ENCODE results near the gene PTPN13. TPM values are rescaled to one million over a fixed set of nuclear protein-coding genes. Genes with fewer than 3 reads are reported as not detected.

PTPN13 gene
- total and polyA plus RNA-seq, 12 donors, result 3.9 to 22.3 (median 14.9) TPM

DNA sequence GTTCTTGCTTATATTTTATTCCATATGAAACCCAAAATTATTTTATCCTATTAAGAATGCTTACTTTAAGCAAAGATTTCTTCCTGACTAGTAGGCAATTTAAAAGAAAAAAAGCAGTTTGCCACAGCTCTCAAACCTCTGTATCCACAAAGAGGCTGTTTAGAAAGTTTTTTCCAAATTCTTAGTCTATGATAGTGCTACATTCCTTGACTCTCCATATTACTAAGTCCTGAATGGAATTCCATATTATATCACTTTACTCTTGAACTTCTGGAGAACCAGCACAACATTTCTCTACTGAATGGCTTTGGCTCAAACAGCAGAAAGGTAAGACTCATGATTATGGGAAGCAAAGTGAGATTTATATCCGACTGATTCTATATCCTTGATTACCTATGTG is 246.7 kb downstream of the PTPN13 start:
- H3K4me1 ChIP-seq (replicated peaks in 1 of 2), result no peaks in the 10 kb centered on the region
- no peak overlapping the region for H3K4me3 ChIP-seq
- 86 to 88% (median 87%) methylated on average over 1 of the region's 1 CpG for WGBS, 4 donors
- TF ChIP-seq, protein P1, sequence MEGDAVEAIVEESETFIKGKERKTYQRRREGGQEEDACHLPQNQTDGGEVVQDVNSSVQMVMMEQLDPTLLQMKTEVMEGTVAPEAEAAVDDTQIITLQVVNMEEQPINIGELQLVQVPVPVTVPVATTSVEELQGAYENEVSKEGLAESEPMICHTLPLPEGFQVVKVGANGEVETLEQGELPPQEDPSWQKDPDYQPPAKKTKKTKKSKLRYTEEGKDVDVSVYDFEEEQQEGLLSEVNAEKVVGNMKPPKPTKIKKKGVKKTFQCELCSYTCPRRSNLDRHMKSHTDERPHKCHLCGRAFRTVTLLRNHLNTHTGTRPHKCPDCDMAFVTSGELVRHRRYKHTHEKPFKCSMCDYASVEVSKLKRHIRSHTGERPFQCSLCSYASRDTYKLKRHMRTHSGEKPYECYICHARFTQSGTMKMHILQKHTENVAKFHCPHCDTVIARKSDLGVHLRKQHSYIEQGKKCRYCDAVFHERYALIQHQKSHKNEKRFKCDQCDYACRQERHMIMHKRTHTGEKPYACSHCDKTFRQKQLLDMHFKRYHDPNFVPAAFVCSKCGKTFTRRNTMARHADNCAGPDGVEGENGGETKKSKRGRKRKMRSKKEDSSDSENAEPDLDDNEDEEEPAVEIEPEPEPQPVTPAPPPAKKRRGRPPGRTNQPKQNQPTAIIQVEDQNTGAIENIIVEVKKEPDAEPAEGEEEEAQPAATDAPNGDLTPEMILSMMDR (IDR thresholded peaks at IDR 0.05), result no peak
- TF ChIP-seq POLR2A (IDR thresholded peaks at IDR 0.05), result no peak
- no peak overlapping the region for H3K27ac ChIP-seq
- no peaks in the 10 kb centered on the region for H3K36me3 ChIP-seq (replicated peaks in 1 of 2)
- no peaks in the 10 kb centered on the region for H3K27me3 ChIP-seq
- no peaks in the 10 kb centered on the region for H3K9me3 ChIP-seq (replicated peaks in 1 of 3)
- no peak for DNase-seq
- intact Hi-C loops (cut with DNase I), result no loop called here

DNA sequence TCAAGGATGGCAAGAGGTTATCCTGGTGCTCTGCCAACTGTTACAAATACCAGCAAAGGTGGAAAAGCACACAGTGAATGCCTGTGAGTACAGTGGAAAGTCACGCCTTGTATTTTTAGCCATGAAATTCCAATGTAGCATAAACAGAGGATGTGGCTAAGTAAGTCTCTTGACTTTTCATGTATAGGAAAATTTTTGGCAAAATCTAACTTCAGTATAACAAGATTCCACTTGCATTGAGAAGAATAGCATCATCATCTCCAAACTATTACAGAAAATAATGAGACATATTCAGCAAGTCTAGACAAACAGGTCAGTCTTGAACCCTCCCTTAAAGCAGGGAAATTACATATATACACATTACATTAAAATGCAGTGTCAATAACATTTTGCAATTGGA is 247.2 kb downstream of the PTPN13 start:
- DNase-seq, result no peak
- H3K4me1 ChIP-seq (replicated peaks in 1 of 2), result no peaks in the 10 kb centered on the region
- H3K27me3 ChIP-seq, result no peaks in the 10 kb centered on the region
- TF ChIP-seq, protein P1 (IDR thresholded peaks at IDR 0.05), result no peak
- H3K4me3 ChIP-seq, result no peak overlapping the region
- H3K27ac ChIP-seq, result no peak overlapping the region
- no peaks in the 10 kb centered on the region for H3K9me3 ChIP-seq (replicated peaks in 1 of 3)
- intact Hi-C loops (cut with DNase I), result no loop called here
- no peaks in the 10 kb centered on the region for H3K36me3 ChIP-seq (replicated peaks in 1 of 2)
- WGBS, 4 donors, result 88 to 100% (median 94%) methylated on average over 1 of the region's 1 CpG

DNA sequence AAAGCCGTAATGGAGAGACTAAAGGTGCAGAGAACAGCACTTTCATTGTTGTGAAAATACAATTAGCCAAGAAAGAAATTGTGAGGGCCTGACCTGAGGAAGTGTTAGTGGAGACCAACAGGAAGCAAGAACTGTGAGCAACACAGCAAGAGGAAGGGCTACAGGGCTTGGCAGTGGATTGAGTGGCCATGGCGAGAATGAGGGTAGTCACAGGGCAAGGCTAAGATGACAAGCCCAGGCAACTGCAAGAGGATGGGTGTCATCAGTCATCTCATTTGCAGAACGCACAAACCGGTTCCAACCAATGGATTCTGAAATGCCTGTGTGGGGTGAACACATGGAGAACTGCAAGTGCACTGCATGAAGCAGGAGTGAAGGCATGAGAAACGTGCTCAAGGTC is 251.5 kb downstream of the PTPN13 start:
- TF ChIP-seq POLR2A (IDR thresholded peaks at IDR 0.05), result no peak
- TF ChIP-seq, protein P1 (IDR thresholded peaks at IDR 0.05), result no peak
- Histone ChIP-seq H3K36me3 (replicated peaks in 1 of 2) (no peaks in the 10 kb centered on the region), H3K4me3 (no peak overlapping the region), H3K9me3 (replicated peaks in 1 of 3) (no peaks in the 10 kb centered on the region), H3K27ac (no peak overlapping the region), H3K4me1 (replicated peaks in 1 of 2) (no peaks in the 10 kb centered on the region), H3K27me3 (no peaks in the 10 kb centered on the region)
- 52 to 68% (median 66%) methylated on average over 5 of the region's 5 CpGs for WGBS, 4 donors
- DNase-seq, result peak in 4 of 7 donors; percentile 11 to 20 (median 16)
- intact Hi-C loops (cut with DNase I), result no loop called here

DNA sequence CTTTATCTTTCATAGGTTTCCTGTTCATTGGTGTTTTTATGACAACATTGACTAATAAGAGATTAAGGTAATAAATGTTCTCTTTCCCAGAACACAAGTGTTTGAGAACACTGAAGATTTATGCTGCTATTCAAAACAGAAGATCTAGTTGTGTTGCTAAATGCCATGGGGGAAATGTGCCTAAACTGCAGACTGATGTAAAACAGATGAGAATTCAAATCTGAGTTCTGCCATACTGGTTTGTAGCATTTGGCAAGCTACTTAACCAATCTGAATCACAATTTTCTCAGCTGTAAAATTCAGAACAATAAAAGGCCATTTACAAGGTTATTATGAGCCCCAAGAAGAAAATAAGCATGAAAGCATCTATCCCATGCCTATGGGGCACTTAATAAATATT is 252.8 kb downstream of the PTPN13 start:
- H3K9me3 ChIP-seq (replicated peaks in 1 of 3), result no peaks in the 10 kb centered on the region
- no peak overlapping the region for H3K4me3 ChIP-seq
- no peaks in the 10 kb centered on the region for H3K27me3 ChIP-seq
- TF ChIP-seq, protein P1 (IDR thresholded peaks at IDR 0.05), result no peak
- no peak for TF ChIP-seq POLR2A (IDR thresholded peaks at IDR 0.05)
- no peak overlapping the region for H3K27ac ChIP-seq
- no peak for DNase-seq
- no peaks in the 10 kb centered on the region for H3K36me3 ChIP-seq (replicated peaks in 1 of 2)
- no peaks in the 10 kb centered on the region for H3K4me1 ChIP-seq (replicated peaks in 1 of 2)
- intact Hi-C loops (cut with DNase I), result no loop called here
